ENCODE measurements around the gene TESK1. TPM values are rescaled to one million over a fixed set of nuclear protein-coding genes. Genes with fewer than 3 reads are reported as not detected.

TESK1 gene
- total RNA-seq, 1 experiment from 2014 or later = 32.1 TPM

DNA sequence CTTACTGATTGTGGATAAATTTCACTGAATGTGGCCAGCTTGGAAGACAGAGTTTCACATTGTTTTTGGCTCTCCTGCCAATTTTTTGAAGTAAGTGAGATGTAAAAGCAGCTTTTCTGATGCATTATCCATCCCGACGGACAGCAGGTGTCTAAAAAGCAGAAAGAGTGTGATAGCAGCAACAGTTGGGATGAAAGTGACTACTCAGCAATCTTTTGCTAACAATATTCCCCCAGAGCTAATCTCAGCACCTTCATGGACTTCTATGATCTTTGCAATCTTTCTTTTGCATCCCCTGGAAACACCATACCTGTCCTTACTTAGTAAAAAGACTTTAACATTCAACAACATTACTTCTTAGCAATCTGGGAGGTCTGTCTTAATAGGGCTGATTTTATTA lies 7.8 kb downstream of the TESK1 start:
- POLR2A ChIA-PET = interaction anchor here (0.7 to 1.1 kb wide), 3 partner anchors 33 to 123 kb away, joined by 3 to 4 read pairs (median 4); partner anchors contain the start of gene RUSC2
- Mint-ChIP-seq H3K27ac (ENCODE audit: low read depth, unreplicated experiment) (no peak overlapping the region), H3K36me3 (ENCODE audit: insufficient read depth, unreplicated experiment) (peaks cover 20% of the 10 kb centered on the region), H3K9me3 (ENCODE audit: unreplicated experiment) (no peaks in the 10 kb centered on the region), H3K4me3 (ENCODE audit: unreplicated experiment) (no peak overlapping the region), H3K4me1 (ENCODE audit: insufficient read depth, unreplicated experiment) (no peaks in the 10 kb centered on the region), H3K27me3 (ENCODE audit: insufficient read depth, unreplicated experiment) (peaks cover 46% of the 10 kb centered on the region)
- intact Hi-C loops (cut with micrococcal nuclease) = no loop called here
- CTCF ChIA-PET = interaction anchor here (0.6 to 3.2 kb wide), 8 partner anchors 8 to 455 kb away, joined by 3 to 24 read pairs (median 4); no protein-coding TSS in a partner anchor
- no peak for DNase-seq (ENCODE audit: unreplicated experiment)
- no TSS peak for BruUV-seq (replicated peaks)
- TF ChIP-seq, protein P1, sequence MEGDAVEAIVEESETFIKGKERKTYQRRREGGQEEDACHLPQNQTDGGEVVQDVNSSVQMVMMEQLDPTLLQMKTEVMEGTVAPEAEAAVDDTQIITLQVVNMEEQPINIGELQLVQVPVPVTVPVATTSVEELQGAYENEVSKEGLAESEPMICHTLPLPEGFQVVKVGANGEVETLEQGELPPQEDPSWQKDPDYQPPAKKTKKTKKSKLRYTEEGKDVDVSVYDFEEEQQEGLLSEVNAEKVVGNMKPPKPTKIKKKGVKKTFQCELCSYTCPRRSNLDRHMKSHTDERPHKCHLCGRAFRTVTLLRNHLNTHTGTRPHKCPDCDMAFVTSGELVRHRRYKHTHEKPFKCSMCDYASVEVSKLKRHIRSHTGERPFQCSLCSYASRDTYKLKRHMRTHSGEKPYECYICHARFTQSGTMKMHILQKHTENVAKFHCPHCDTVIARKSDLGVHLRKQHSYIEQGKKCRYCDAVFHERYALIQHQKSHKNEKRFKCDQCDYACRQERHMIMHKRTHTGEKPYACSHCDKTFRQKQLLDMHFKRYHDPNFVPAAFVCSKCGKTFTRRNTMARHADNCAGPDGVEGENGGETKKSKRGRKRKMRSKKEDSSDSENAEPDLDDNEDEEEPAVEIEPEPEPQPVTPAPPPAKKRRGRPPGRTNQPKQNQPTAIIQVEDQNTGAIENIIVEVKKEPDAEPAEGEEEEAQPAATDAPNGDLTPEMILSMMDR (IDR thresholded peaks at IDR 0.05; ENCODE audit: unreplicated experiment) = no peak

DNA sequence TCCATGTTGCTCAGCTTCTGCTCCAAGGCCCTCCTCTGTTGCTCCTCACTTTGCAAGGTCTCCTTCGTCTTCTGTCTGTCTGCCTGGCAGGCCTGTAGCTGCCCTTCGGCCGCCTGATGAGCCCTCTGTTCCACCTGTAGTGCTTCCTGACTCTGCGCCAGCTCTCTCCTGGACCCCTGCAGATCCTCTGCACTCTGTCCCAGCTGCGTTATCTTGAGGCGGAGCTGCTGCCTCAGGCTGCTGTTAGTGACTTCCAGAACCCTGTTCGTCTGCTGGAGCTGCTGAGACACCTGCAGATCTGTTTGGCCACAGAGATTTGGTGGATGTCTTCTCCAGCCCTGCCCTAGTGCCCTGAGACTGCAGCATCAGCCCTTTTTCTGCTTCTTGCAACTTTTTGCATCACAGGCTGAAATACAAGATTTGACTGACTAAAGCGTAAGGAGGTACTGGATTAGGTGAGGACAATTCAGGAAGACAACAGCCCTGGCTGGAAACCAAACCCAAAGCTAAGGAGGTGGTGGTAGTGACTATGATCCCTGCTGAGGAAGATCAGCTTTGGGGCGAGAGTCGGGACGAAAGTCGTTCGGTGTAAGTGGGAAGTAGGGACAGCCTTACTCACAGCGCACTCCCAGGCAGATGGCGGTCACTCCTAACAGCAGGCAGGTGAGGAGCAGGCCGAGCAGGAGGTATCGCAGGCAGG lies 11.1 kb downstream of the TESK1 start:
- POLR2A ChIA-PET = interaction anchor here (0.7 to 1.0 kb wide), 3 partner anchors 12 to 242 kb away, joined by 3 to 4 read pairs (median 4); no protein-coding TSS in a partner anchor
- Mint-ChIP-seq H3K4me1 (ENCODE audit: insufficient read depth, unreplicated experiment) (no peaks in the 10 kb centered on the region), H3K9me3 (ENCODE audit: unreplicated experiment) (no peaks in the 10 kb centered on the region), H3K36me3 (ENCODE audit: insufficient read depth, unreplicated experiment) (no peaks in the 10 kb centered on the region), H3K4me3 (ENCODE audit: unreplicated experiment) (peak overlapping the region; percentile 15), H3K27ac (ENCODE audit: low read depth, unreplicated experiment) (no peak overlapping the region), H3K27me3 (ENCODE audit: insufficient read depth, unreplicated experiment) (peaks cover 48% of the 10 kb centered on the region)
- intact Hi-C loops (cut with micrococcal nuclease) = no loop called here
- BruUV-seq (replicated peaks) = no TSS peak
- TF ChIP-seq, protein P1 (IDR thresholded peaks at IDR 0.05; ENCODE audit: unreplicated experiment) = no peak
- DNase-seq (ENCODE audit: unreplicated experiment) = no peak
- CTCF ChIA-PET = interaction anchor here (0.6 to 2.2 kb wide), 3 partner anchors 10 to 31 kb away, joined by 3 to 14 read pairs (median 8); no protein-coding TSS in a partner anchor

DNA sequence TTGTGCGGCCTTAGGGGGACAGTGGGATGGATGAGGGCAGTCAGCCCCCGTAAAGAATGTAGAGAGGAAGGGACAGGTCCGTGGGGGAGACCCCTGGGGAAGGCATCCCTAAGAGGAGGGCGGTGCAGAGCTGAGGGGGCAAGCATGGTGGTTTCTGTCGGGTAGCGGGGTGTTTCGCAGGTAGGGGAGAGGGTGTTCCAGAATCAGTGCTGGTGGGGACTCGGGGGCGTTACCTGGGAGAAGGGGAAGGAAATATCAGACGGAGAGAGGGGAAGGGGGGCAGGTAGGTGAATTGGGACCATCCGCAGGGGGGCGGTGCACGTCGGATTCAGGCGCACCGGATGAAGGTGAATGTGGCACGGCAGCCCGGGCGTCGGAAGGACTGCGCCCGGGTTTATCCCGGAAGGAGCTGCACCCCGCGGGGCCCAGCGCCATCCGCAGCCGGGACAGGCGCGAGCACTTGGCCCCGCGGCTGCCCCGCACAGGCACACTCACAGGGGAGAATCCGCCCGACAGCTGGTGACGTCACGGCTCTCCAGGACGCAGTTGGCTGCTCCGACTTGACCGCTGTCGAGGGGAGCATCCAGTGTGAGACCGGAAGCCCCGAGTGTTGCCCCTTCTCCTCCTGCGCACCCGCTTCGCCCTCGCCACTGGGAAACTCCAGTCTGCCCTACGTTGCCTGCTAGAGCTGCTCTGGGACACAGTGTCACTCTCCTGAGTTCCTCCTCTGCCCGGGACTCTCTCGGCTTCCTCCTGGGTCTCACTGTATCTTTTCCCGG lies 11.8 kb downstream of the TESK1 start:
- intact Hi-C loops (cut with micrococcal nuclease) = no loop called here
- ChIA-PET CTCF (no interaction called here), POLR2A (interaction anchor here (0.7 kb wide), 1 partner anchor 241 kb away, joined by 3 read pairs; no protein-coding TSS in a partner anchor)
- BruUV-seq (replicated peaks) = no TSS peak
- Mint-ChIP-seq H3K4me3 (ENCODE audit: unreplicated experiment) (peak overlapping the region; percentile 15), H3K36me3 (ENCODE audit: insufficient read depth, unreplicated experiment) (no peaks in the 10 kb centered on the region), H3K27ac (ENCODE audit: low read depth, unreplicated experiment) (no peak overlapping the region), H3K9me3 (ENCODE audit: unreplicated experiment) (no peaks in the 10 kb centered on the region), H3K27me3 (ENCODE audit: insufficient read depth, unreplicated experiment) (peaks cover 48% of the 10 kb centered on the region), H3K4me1 (ENCODE audit: insufficient read depth, unreplicated experiment) (no peaks in the 10 kb centered on the region)
- TF ChIP-seq, protein P1 (IDR thresholded peaks at IDR 0.05; ENCODE audit: unreplicated experiment) = no peak
- DNase-seq (ENCODE audit: unreplicated experiment) = peak; percentile 3

DNA sequence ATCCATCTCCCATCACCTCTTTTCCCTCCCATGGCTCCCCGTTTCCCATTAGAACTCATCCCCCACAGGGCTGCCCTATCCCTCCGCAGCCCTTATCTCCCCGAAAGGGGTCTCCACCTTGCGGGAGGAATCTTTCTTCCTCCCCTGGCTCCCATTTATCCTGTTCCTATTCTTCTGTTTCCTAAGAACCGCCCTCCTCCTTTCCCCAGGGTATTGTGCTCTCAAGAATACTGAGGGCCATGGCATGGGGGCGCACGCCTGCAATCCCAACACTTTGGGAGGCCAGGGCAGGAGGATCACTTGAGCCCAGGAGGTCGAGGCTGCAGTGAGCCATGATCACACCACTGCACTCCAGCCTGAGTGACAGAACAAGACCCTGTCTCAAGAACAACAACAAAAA lies 12.5 kb downstream of the TESK1 start:
- Mint-ChIP-seq H3K9me3 (ENCODE audit: unreplicated experiment) (no peaks in the 10 kb centered on the region), H3K27ac (ENCODE audit: low read depth, unreplicated experiment) (no peak overlapping the region), H3K4me3 (ENCODE audit: unreplicated experiment) (no peak overlapping the region), H3K4me1 (ENCODE audit: insufficient read depth, unreplicated experiment) (no peaks in the 10 kb centered on the region), H3K27me3 (ENCODE audit: insufficient read depth, unreplicated experiment) (peaks cover 48% of the 10 kb centered on the region), H3K36me3 (ENCODE audit: insufficient read depth, unreplicated experiment) (no peaks in the 10 kb centered on the region)
- BruUV-seq (replicated peaks) = no TSS peak
- TF ChIP-seq, protein P1 (IDR thresholded peaks at IDR 0.05; ENCODE audit: unreplicated experiment) = no peak
- no peak for DNase-seq (ENCODE audit: unreplicated experiment)
- intact Hi-C loops (cut with micrococcal nuclease) = no loop called here
- ChIA-PET CTCF (interaction anchor here (0.6 kb wide), 1 partner anchor 90 kb away, joined by 4 read pairs; no protein-coding TSS in a partner anchor), POLR2A (no interaction called here)

Data from MCF 10A (cell line).